OCI-LY3 (cell line): ENCODE data around the gene KAZN.

Source experiments
- CTCF ChIP-seq: fragments of 200-600, 300-600 bp; sonication (generic); IDR thresholded peaks from 2 replicates; pipeline ENCODE4 v1.5.1; 2014; ENCODE audit warnings: antibody characterized with exemption, low read length, low read depth
- EZH2phosphoT487 ChIP-seq: fragments of 200-600 bp; shearing (Covaris generic); IDR thresholded peaks from 2 replicates; pipeline ENCODE4 v1.6.1; 2018; ENCODE audit warnings: antibody characterized with exemption, mixed run types, low read depth

DNA sequence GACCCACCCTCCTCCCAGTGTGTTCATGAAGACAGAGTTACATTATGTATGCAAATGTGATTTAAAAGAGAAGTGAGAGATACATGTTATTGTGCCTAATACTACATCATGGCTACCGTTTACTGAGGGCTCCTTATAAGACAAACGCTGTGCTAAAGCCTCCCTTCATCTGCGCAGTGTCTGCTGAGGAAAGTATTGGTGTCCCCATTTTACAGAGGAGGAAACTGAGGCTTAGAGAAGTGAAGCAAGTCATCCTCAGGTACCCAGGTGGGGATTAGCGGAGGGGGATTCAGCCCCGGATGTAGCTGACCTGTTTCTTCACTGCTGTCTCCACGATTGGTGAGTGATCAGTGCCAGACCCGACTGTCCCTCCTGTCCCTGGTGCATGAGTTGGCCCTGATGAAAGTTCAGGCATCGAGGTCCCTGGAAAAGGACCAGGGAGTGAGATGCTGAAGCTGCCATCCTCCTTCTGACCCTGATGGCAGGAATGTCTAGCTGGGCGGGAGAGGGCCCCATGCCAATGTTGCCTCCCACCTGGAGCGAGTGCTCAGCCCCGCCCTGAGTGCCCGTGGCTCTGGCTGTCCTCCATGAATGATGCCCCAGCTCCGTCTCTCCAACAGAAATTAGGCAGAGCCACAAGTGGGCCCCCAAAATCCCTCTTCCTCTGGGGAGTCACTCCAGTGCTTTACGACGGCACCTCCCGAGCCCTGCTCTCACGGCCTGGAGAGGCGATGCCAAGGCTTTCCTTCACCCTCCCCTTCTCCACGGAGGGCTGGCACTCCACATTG, 204.7 kb downstream of the KAZN start:
- TF ChIP-seq CTCF (no peak), EZH2phosphoT487 (no peak)
